K562 (cell line): ENCODE results near the gene ACSL3. TPM values are rescaled to one million over a fixed set of nuclear protein-coding genes. Genes with fewer than 3 reads are reported as not detected.

Experiments
- ATAC-seq: fragments of 200-7000 bp; cut with Tn5 transposase; 3 replicates; pipeline ENCODE4 v1.9.1; 2020; ENCODE audit warnings: moderate library complexity
- BruUV-seq: library from RNA; stranded (reverse); fragments of 400-500 nt; replicated peaks from 2 replicates; lab custom pipeline; 2021; lab: Mats Ljungman, UMichigan
- CTCF ChIA-PET: fragments of 300-600 bp; formaldehyde crosslinking; extraction: SDS; loops from one replicate; lab custom pipeline; 2021; ENCODE audit warnings: low intra/inter-chr PET ratio; lab: Yijun Ruan, JAX
- POLR2A ChIA-PET: fragments of 300-600, 350-650 bp; sonication (Branson Sonifier 250); formaldehyde crosslinking; extraction: SDS; loops from one replicate; lab custom pipeline; 2021; ENCODE audit warnings: antibody characterized with exemption, inconsistent platforms; lab: Yijun Ruan, JAX
- DNase-seq, 4 experiments: peaks; one replicate each; pipeline versions ENCODE4 v3.0.0 to v3.0.0-alpha.2; 2011 to 2018; ENCODE audit warnings: low spot score in 3 of 4, mixed read lengths in 3 of 4; ENCODE audit errors: extremely low read depth in 1 of 4
- FAIRE-seq: peaks from 2 replicates; lab custom pipeline; 2011; peaks lifted over from hg19 to GRCh38; lab: Jason Lieb, UNC
- H2AFZ ChIP-seq: 2 replicates; pipeline ENCODE4 v1.6.0; 2011; ENCODE audit warnings: low read depth, low read length, control low read depth, inconsistent platforms
- H3K27ac ChIP-seq: fragments of 200-600 bp; 3 replicates; pipeline ENCODE4 v1.8.0; 2011; ENCODE audit warnings: low read depth, mild to moderate bottlenecking, control low read depth, inconsistent platforms, low read length, moderate library complexity, mixed read lengths; ENCODE audit errors: extremely low read depth
- H3K27me3 ChIP-seq, 2 experiments: fragments of 300-600 bp in 1 of 2; 2 replicates in 1 of 2; 3 replicates in 1 of 2; pipeline versions ENCODE4 v1.6.0 to v1.8.0; 2011; ENCODE audit warnings: inconsistent platforms in 2 of 2, low read length in 2 of 2, mild to moderate bottlenecking in 1 of 2, mixed read lengths in 1 of 2, moderate library complexity in 1 of 2; ENCODE audit not compliant: control insufficient read depth in 2 of 2, insufficient read depth in 2 of 2
- H3K36me3 ChIP-seq: fragments of 300-600 bp; 3 replicates; pipeline ENCODE4 v1.8.0; 2011; ENCODE audit warnings: mild to moderate bottlenecking, low read length, inconsistent platforms; ENCODE audit not compliant: control insufficient read depth, insufficient read depth
- H3K4me1 ChIP-seq, 2 experiments: fragments of 200-600 bp in 1 of 2; replicated peaks in 1 of 2; 2 replicates in 1 of 2; 3 replicates in 1 of 2; pipeline versions ENCODE4 v1.5.1 to v1.8.0; 2011; ENCODE audit warnings: inconsistent platforms in 2 of 2, low read length in 2 of 2, mild to moderate bottlenecking in 1 of 2, mixed read lengths in 1 of 2, moderate library complexity in 1 of 2; ENCODE audit not compliant: control insufficient read depth in 2 of 2, insufficient read depth in 2 of 2
- H3K4me2 ChIP-seq: 2 replicates; pipeline ENCODE4 v1.6.1; 2011; ENCODE audit warnings: low read length, control low read depth, inconsistent platforms, mixed read lengths; ENCODE audit not compliant: insufficient read depth
- H3K4me3 ChIP-seq: fragments of 200-600 bp; sonication (generic), shearing (Covaris generic); 2 replicates; pipeline ENCODE4 v1.5.1; 2016; ENCODE audit warnings: control low read depth, inconsistent platforms
- H3K79me2 ChIP-seq: fragments of 200-600 bp; 3 replicates; pipeline ENCODE4 v1.8.0; 2011; ENCODE audit warnings: low read length, inconsistent platforms; ENCODE audit not compliant: control insufficient read depth, insufficient read depth
- H3K9ac ChIP-seq, 2 experiments: 2 replicates each; pipeline versions ENCODE4 v1.6.0 to v1.6.1; 2011; ENCODE audit warnings: low read depth in 2 of 2, low read length in 2 of 2, control low read depth in 1 of 2, inconsistent platforms in 1 of 2, mild to moderate bottlenecking in 1 of 2, mixed read lengths in 1 of 2; ENCODE audit not compliant: insufficient read depth in 1 of 2
- H3K9me1 ChIP-seq: one replicate; pipeline ENCODE4 v1.6.0; 2011; ENCODE audit warnings: inconsistent platforms, mild to moderate bottlenecking, low read length, moderate library complexity; ENCODE audit not compliant: control insufficient read depth, insufficient read depth
- H3K9me3 ChIP-seq: replicated peaks from 2 replicates; pipeline ENCODE4 v1.5.1; 2011; ENCODE audit warnings: low read depth, low read length, inconsistent platforms; ENCODE audit not compliant: control insufficient read depth, insufficient read depth
- H4K20me1 ChIP-seq: replicated peaks from 2 replicates; pipeline ENCODE4 v1.6.1; 2011; ENCODE audit warnings: low read length, inconsistent platforms, mixed read lengths; ENCODE audit not compliant: control insufficient read depth, insufficient read depth
- ATF1 ChIP-seq, 2 experiments: fragments of 450-650 bp in 1 of 2; IDR thresholded peaks; 2 replicates each; pipeline ENCODE4 v1.6.1; 2016; ENCODE audit warnings: missing compliant biosample characterization in 1 of 2, missing genetic modification characterization in 1 of 2
- DDX20 ChIP-seq: fragments of 450-650 bp; IDR thresholded peaks from 2 replicates; pipeline ENCODE4 v1.6.1; 2016; ENCODE audit warnings: missing genetic modification characterization, low read depth, mild to moderate bottlenecking, missing compliant biosample characterization, moderate library complexity
- ESRRB ChIP-seq: fragments of 250-450 bp; sonication (Bioruptor Pico); IDR thresholded peaks from 2 replicates; pipeline ENCODE4 v1.5.0; 2020; ENCODE audit warnings: mild to moderate bottlenecking, moderate library complexity, borderline replicate concordance
- MCM5 ChIP-seq: fragments of 450-650 bp; IDR thresholded peaks from 2 replicates; pipeline ENCODE4 v1.6.1; 2016; ENCODE audit warnings: low read depth
- RAD21 ChIP-seq, 2 experiments: fragments of 250-450 bp in 1 of 2; fragments of 450-650 bp in 1 of 2; sonication (Bioruptor Pico) in 1 of 2; formaldehyde crosslinking in 1 of 2; IDR thresholded peaks in 1 of 2; conservative IDR thresholded peaks in 1 of 2; 2 replicates each; pipeline versions ENCODE4 v1.4.0 to v1.8.0; 2020 to 2022; ENCODE audit warnings: mild to moderate bottlenecking in 2 of 2, moderate library complexity in 1 of 2
- RREB1 ChIP-seq: fragments of 250-450 bp; sonication (Bioruptor Pico); IDR thresholded peaks from 2 replicates; pipeline ENCODE4 v1.4.0; 2020
- SAFB ChIP-seq: fragments of 200-400 bp; formaldehyde crosslinking; IDR thresholded peaks from 2 replicates; pipeline ENCODE4 v1.6.1; 2017; ENCODE audit warnings: low read depth, low read length, borderline replicate concordance
- SNIP1 ChIP-seq: fragments of 450-650 bp; IDR thresholded peaks from 2 replicates; pipeline ENCODE4 v1.7.1; 2017; ENCODE audit warnings: low read depth, mild to moderate bottlenecking
- ZC3H11A ChIP-seq: IDR thresholded peaks from 2 replicates; pipeline ENCODE4 v1.6.1; 2012; ENCODE audit warnings: low read depth, low read length, improper control_type of control experiment
- ZFP36 ChIP-seq: fragments of 150-350 bp; IDR thresholded peaks from 2 replicates; pipeline ENCODE4 v1.6.1; 2018; ENCODE audit warnings: low read length, low read depth; ENCODE audit not compliant: partially characterized antibody
- WGBS: fragments of 100-300 bp; shearing (Covaris generic); methylation state at CpG from one replicate; pipeline ENCODE4 v1.1.6; 2016; ENCODE audit warnings: low coverage, mixed read lengths; ENCODE audit not compliant: insufficient coverage; ENCODE audit errors: missing lambda C conversion rate; 5-methylcytosine and 5-hydroxymethylcytosine counted together
- in situ Hi-C: fragments of 300-500 bp; cut with MboI; formaldehyde crosslinking; loops from 4 replicates; pipeline ENCODE4 v1.15.0; 2018; ENCODE audit warnings: inconsistent platforms, mixed read lengths
- intact Hi-C: fragments of 100-400 bp; cut with micrococcal nuclease; formaldehyde crosslinking; loops from 2 replicates; pipeline ENCODE4 v1.14.2; 2022
- polyA plus RNA-seq, 8 experiments: library from polyadenylated mRNA; depleted of rRNA in 4 of 8; stranded (reverse) in 5 of 8; unstranded in 3 of 8; fragments of >200 nt; fragmentation: Nextera tagmentation in 2 of 8; fragmentation: Illumina TruSeq in 1 of 8; extraction: Ambion mirVana in 2 of 8; extraction: Trizol in 1 of 8; gene quantifications; 2 replicates each; pipeline versions ENCODE4 v1.2.1 to v1.2.3, GENCODE V29; 2011 to 2014; ENCODE audit warnings: inconsistent platforms in 1 of 8, missing spikeins in 1 of 8
- total RNA-seq, 7 experiments: library from RNA; depleted of rRNA in 6 of 7; stranded (reverse); fragments of >200 nt in 6 of 7; fragmentation: Illumina TruSeq in 2 of 7; extraction: Trizol in 2 of 7; gene quantifications; 2 replicates each; pipeline versions ENCODE4 v1.2.1 to v1.2.3, GENCODE V29; 2011 to 2021; ENCODE audit warnings: low replicate concordance in 1 of 7
- TF ChIP-seq, protein P1 (sequence below): fragments of 450-650 bp; IDR thresholded peaks from 2 replicates; pipeline ENCODE4 v1.6.1; 2017; ENCODE audit warnings: mild to moderate bottlenecking, moderate library complexity
- TF ChIP-seq, protein P2 (sequence below): fragments of 200-800 bp; sonication (Bioruptor generic); IDR thresholded peaks from 2 replicates; pipeline ENCODE4 v1.6.1; 2017; ENCODE audit warnings: missing genetic modification characterization, missing compliant biosample characterization

The ACSL3 gene
- total and polyA plus RNA-seq, 9 of the 15 experiments (the other 6 are each of a cell fraction or from before 2014, with no cell fraction given) = 21.3 to 123 (median 85.2) TPM

DNA sequence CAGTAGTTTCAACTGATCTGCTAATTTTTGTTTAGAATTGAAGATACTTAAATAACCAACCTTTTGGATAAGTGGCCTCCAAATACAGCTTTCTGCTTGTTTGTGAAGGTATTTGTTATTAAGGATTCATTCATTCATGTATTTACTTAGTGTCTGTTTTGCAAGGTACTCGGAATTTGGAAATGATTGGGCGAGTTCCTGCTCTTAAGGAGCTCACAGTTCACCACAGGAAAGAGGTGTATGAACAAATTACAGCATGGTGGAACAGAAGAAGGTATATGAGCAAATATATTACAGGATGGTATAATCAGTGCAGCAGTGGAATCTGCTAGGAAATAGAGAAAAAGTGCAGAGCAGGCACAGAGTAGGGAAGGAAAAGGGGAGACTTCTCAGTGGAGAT is 4.5 kb downstream of the ACSL3 start:
- Histone ChIP-seq H3K9ac (no peak overlapping the region), H3K4me1 (peaks cover 6 to 35% of the 10 kb centered on the region in 2 experiments; a peak in 4 of 5 replicates), H3K79me2 (peaks cover 95% of the 10 kb centered on the region), H2AFZ (no peak overlapping the region), H3K27ac (no peak overlapping the region; the same call in 2 of the 3 replicates), H3K36me3 (no peaks in the 10 kb centered on the region; the same call in 2 of the 3 replicates), H3K4me2 (no peak overlapping the region; the same call in 1 of the 2 replicates), H3K9me3 (no peaks in the 10 kb centered on the region), H3K4me3 (no peak overlapping the region), H3K9me1 (no peaks in the 10 kb centered on the region), H3K27me3 (no peaks in the 10 kb centered on the region), H4K20me1 (peaks cover 74% of the 10 kb centered on the region)
- intact Hi-C loops = no loop called here
- ChIA-PET POLR2A (interaction anchor here (0.6 to 2.8 kb wide), 3 partner anchors 11 to 25 kb away, joined by 3 to 9 read pairs (median 6); no protein-coding TSS in a partner anchor), CTCF (no interaction called here)
- DNase-seq = no peak
- FAIRE-seq = no peak
- no TSS peak for BruUV-seq
- WGBS = 58% methylated on average over 2 of the region's 2 CpGs
- ATAC-seq = no peak
- in situ Hi-C loops = no loop called here
- TF ChIP-seq SAFB (no peak), ATF1 (CRISPR knock-in tag; IDR thresholded peaks at IDR 0.05) (no peak), ATF1 (tag; IDR thresholded peaks at IDR 0.05) (no peak), ZFP36 (no peak), RAD21 (CRISPR knock-in tag; conservative IDR thresholded peaks at IDR 0.05 in 1 of 2, IDR thresholded peaks at IDR 0.05 in 1 of 2) (no peak), ESRRB (CRISPR knock-in tag) (no peak), MCM5 (no peak), ZC3H11A (no peak), DDX20 (no peak), SNIP1 (no peak), RREB1 (CRISPR knock-in tag) (no peak)
- TF ChIP-seq, protein P1, sequence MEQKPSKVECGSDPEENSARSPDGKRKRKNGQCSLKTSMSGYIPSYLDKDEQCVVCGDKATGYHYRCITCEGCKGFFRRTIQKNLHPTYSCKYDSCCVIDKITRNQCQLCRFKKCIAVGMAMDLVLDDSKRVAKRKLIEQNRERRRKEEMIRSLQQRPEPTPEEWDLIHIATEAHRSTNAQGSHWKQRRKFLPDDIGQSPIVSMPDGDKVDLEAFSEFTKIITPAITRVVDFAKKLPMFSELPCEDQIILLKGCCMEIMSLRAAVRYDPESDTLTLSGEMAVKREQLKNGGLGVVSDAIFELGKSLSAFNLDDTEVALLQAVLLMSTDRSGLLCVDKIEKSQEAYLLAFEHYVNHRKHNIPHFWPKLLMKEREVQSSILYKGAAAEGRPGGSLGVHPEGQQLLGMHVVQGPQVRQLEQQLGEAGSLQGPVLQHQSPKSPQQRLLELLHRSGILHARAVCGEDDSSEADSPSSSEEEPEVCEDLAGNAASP = no peak
- TF ChIP-seq, protein P2, sequence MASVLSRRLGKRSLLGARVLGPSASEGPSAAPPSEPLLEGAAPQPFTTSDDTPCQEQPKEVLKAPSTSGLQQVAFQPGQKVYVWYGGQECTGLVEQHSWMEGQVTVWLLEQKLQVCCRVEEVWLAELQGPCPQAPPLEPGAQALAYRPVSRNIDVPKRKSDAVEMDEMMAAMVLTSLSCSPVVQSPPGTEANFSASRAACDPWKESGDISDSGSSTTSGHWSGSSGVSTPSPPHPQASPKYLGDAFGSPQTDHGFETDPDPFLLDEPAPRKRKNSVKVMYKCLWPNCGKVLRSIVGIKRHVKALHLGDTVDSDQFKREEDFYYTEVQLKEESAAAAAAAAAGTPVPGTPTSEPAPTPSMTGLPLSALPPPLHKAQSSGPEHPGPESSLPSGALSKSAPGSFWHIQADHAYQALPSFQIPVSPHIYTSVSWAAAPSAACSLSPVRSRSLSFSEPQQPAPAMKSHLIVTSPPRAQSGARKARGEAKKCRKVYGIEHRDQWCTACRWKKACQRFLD (CRISPR knock-in tag) = no peak
